SKM-1 (cell line): ENCODE results near the gene SLC25A53.
"Not testable (repeated sequence)": the region's sequence is repeated elsewhere in the genome, so short reads cannot be mapped to it uniquely, and the experiment has no call there.

ENCODE experiments used
- DNase-seq: peaks from one replicate; lab custom pipeline; 2025; ENCODE audit not compliant: unreplicated experiment; lab: John Stamatoyannopoulos, UW

The SLC25A53 gene

GRCh38 chrX:104134583-104135261, 22.1 kb downstream of the SLC25A53 start:
- no peak for DNase-seq

GRCh38 chrX:104130808-104131207, 26.0 kb downstream of the SLC25A53 start:
- DNase-seq: no peak

- no peak for DNase-seq
Measured at GRCh38 chrX:104126856-104127255, 30.0 kb downstream of the SLC25A53 start.

- DNase-seq: peak; percentile 2
Measured at GRCh38 chrX:104122829-104123228, 34.0 kb downstream of the SLC25A53 start.

- DNase-seq: no peak
Measured at GRCh38 chrX:104118765-104119164, 38.0 kb downstream of the SLC25A53 start.

GRCh38 chrX:104117759-104118158, 39.0 kb downstream of the SLC25A53 start:
- no peak for DNase-seq

GRCh38 chrX:104113222-104113965, 43.4 kb downstream of the SLC25A53 start:
- peak; percentile 1 for DNase-seq

- DNase-seq: no peak
Measured at GRCh38 chrX:104112326-104112951, 44.4 kb downstream of the SLC25A53 start, which contains the start of gene ZCCHC18. ZCCHC18 (plus strand) TSS chrX:104112523; CDS start chrX:104114112, 1,589 bp downstream.

GRCh38 chrX:104110491-104111240, 46.1 kb downstream of the SLC25A53 start:
- not testable (repeated sequence) for DNase-seq

GRCh38 chrX:104108955-104109354, 47.9 kb downstream of the SLC25A53 start:
- no peak for DNase-seq

GRCh38 chrX:104105330-104106262, 51.2 kb downstream of the SLC25A53 start:
- no peak for DNase-seq

GRCh38 chrX:104104676-104105075, 52.1 kb downstream of the SLC25A53 start:
- no peak for DNase-seq

GRCh38 chrX:104098919-104099318, 57.9 kb downstream of the SLC25A53 start:
- DNase-seq: no peak

- peak; percentile 2 for DNase-seq
Measured at GRCh38 chrX:104098151-104098808, 58.5 kb downstream of the SLC25A53 start.

GRCh38 chrX:104085919-104086318, 70.9 kb downstream of the SLC25A53 start:
- DNase-seq: no peak

- DNase-seq: no peak
Measured at GRCh38 chrX:104085477-104085876, 71.3 kb downstream of the SLC25A53 start.

GRCh38 chrX:104084534-104085277, 72.1 kb downstream of the SLC25A53 start:
- no peak for DNase-seq

GRCh38 chrX:104084063-104084462, 72.7 kb downstream of the SLC25A53 start:
- no peak for DNase-seq

- not testable (repeated sequence) for DNase-seq
Measured at GRCh38 chrX:104077854-104078253, 79.0 kb downstream of the SLC25A53 start.
